ENCODE results near the gene CFDP1.

- TF ChIP-seq CTCF (IDR thresholded peaks at IDR 0.05 in 8 of 11, conservative IDR thresholded peaks at IDR 0.05 in 3 of 11) = no peak
- no peak for TF ChIP-seq POLR2AphosphoS5 (IDR thresholded peaks at IDR 0.05)
- no peak for TF ChIP-seq POLR2A (IDR thresholded peaks at IDR 0.05)
These were observed 117.6 kb downstream of the CFDP1 start for GRCh38 chr16:75315539-75316306.

Measured in spleen (tissue), 7 donors.